WTC11 (cell line): Measurements from ENCODE around the gene AKT1S1.

Experiments
- ETV6 ChIP-seq: sonication (generic); formaldehyde crosslinking; IDR thresholded peaks from 2 replicates; pipeline ENCODE4 v1.8.1; 2022; ENCODE audit warnings: mild to moderate bottlenecking, missing genetic modification reagents
- FOXK1 ChIP-seq: sonication (generic); formaldehyde crosslinking; IDR thresholded peaks from 2 replicates; pipeline ENCODE4 v1.8.0; 2022; ENCODE audit warnings: mild to moderate bottlenecking, moderate library complexity, missing genetic modification reagents
- NFYB ChIP-seq: sonication (generic); formaldehyde crosslinking; conservative IDR thresholded peaks from 2 replicates; pipeline ENCODE4 v1.8.0; 2022; ENCODE audit warnings: low read depth, missing genetic modification reagents
- RELA ChIP-seq: sonication (generic); formaldehyde crosslinking; IDR thresholded peaks from 2 replicates; pipeline ENCODE4 v1.8.1; 2022; ENCODE audit warnings: missing genetic modification reagents, mild to moderate bottlenecking, borderline replicate concordance
- TCF7 ChIP-seq: sonication (generic); formaldehyde crosslinking; IDR thresholded peaks from 2 replicates; pipeline ENCODE4 v1.8.0; 2022; ENCODE audit warnings: mild to moderate bottlenecking, low read depth, missing genetic modification reagents, moderate library complexity
- TF ChIP-seq, protein P1 (sequence below): sonication (generic); formaldehyde crosslinking; IDR thresholded peaks from 2 replicates; pipeline ENCODE4 v1.8.1; 2023; ENCODE audit warnings: mild to moderate bottlenecking, missing genetic modification reagents, borderline replicate concordance
- TF ChIP-seq, protein P2 (sequence below): fragments of 200-600 bp; IDR thresholded peaks from 2 replicates; pipeline ENCODE4 v1.8.0; 2022; ENCODE audit warnings: antibody characterized with exemption
- TF ChIP-seq, protein P3 (sequence below): sonication (generic); formaldehyde crosslinking; conservative IDR thresholded peaks from 2 replicates; pipeline ENCODE4 v1.8.1; 2023; ENCODE audit warnings: mild to moderate bottlenecking, low read depth, missing genetic modification reagents, moderate library complexity
- TF ChIP-seq, protein P4 (sequence below): sonication (generic); formaldehyde crosslinking; IDR thresholded peaks from 2 replicates; pipeline ENCODE4 v1.8.1; 2023; ENCODE audit warnings: mild to moderate bottlenecking, missing genetic modification reagents, moderate library complexity
- TF ChIP-seq, protein P5 (sequence below): sonication (generic); formaldehyde crosslinking; conservative IDR thresholded peaks from 2 replicates; pipeline ENCODE4 v1.8.1; 2022; ENCODE audit warnings: mild to moderate bottlenecking, missing genetic modification reagents
- TF ChIP-seq, protein P6 (sequence below): sonication (generic); formaldehyde crosslinking; IDR thresholded peaks from 2 replicates; pipeline ENCODE4 v1.8.1; 2023; ENCODE audit warnings: mild to moderate bottlenecking, missing genetic modification reagents

DNA sequence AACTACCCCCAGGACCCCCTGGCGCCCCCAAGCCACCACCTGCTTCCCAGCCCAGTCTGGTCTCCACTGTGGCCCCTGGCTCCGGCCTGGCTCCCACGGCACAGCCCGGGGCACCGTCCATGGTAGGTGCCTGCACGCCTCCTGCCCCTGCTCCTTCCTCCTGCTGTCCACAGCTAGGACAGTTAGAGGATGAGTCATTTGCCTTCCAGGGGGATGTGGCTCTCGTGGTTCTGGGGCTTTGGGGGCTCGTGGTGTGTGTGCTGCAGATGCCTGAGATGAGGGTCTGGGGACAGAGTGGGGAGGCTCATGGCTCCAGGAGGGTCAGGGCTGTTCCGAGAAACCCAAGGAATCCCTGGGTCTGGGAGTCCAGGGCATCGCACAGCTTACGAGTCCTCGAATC lies 46.4 kb downstream of the AKT1S1 start:
- TF ChIP-seq, protein P1, sequence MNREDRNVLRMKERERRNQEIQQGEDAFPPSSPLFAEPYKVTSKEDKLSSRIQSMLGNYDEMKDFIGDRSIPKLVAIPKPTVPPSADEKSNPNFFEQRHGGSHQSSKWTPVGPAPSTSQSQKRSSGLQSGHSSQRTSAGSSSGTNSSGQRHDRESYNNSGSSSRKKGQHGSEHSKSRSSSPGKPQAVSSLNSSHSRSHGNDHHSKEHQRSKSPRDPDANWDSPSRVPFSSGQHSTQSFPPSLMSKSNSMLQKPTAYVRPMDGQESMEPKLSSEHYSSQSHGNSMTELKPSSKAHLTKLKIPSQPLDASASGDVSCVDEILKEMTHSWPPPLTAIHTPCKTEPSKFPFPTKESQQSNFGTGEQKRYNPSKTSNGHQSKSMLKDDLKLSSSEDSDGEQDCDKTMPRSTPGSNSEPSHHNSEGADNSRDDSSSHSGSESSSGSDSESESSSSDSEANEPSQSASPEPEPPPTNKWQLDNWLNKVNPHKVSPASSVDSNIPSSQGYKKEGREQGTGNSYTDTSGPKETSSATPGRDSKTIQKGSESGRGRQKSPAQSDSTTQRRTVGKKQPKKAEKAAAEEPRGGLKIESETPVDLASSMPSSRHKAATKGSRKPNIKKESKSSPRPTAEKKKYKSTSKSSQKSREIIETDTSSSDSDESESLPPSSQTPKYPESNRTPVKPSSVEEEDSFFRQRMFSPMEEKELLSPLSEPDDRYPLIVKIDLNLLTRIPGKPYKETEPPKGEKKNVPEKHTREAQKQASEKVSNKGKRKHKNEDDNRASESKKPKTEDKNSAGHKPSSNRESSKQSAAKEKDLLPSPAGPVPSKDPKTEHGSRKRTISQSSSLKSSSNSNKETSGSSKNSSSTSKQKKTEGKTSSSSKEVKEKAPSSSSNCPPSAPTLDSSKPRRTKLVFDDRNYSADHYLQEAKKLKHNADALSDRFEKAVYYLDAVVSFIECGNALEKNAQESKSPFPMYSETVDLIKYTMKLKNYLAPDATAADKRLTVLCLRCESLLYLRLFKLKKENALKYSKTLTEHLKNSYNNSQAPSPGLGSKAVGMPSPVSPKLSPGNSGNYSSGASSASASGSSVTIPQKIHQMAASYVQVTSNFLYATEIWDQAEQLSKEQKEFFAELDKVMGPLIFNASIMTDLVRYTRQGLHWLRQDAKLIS, result no peak
- TF ChIP-seq, protein P2, sequence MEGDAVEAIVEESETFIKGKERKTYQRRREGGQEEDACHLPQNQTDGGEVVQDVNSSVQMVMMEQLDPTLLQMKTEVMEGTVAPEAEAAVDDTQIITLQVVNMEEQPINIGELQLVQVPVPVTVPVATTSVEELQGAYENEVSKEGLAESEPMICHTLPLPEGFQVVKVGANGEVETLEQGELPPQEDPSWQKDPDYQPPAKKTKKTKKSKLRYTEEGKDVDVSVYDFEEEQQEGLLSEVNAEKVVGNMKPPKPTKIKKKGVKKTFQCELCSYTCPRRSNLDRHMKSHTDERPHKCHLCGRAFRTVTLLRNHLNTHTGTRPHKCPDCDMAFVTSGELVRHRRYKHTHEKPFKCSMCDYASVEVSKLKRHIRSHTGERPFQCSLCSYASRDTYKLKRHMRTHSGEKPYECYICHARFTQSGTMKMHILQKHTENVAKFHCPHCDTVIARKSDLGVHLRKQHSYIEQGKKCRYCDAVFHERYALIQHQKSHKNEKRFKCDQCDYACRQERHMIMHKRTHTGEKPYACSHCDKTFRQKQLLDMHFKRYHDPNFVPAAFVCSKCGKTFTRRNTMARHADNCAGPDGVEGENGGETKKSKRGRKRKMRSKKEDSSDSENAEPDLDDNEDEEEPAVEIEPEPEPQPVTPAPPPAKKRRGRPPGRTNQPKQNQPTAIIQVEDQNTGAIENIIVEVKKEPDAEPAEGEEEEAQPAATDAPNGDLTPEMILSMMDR, result no peak
- TF ChIP-seq, protein P3, sequence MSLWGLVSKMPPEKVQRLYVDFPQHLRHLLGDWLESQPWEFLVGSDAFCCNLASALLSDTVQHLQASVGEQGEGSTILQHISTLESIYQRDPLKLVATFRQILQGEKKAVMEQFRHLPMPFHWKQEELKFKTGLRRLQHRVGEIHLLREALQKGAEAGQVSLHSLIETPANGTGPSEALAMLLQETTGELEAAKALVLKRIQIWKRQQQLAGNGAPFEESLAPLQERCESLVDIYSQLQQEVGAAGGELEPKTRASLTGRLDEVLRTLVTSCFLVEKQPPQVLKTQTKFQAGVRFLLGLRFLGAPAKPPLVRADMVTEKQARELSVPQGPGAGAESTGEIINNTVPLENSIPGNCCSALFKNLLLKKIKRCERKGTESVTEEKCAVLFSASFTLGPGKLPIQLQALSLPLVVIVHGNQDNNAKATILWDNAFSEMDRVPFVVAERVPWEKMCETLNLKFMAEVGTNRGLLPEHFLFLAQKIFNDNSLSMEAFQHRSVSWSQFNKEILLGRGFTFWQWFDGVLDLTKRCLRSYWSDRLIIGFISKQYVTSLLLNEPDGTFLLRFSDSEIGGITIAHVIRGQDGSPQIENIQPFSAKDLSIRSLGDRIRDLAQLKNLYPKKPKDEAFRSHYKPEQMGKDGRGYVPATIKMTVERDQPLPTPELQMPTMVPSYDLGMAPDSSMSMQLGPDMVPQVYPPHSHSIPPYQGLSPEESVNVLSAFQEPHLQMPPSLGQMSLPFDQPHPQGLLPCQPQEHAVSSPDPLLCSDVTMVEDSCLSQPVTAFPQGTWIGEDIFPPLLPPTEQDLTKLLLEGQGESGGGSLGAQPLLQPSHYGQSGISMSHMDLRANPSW (CRISPR knock-in tag), result no peak
- TF ChIP-seq, protein P4, sequence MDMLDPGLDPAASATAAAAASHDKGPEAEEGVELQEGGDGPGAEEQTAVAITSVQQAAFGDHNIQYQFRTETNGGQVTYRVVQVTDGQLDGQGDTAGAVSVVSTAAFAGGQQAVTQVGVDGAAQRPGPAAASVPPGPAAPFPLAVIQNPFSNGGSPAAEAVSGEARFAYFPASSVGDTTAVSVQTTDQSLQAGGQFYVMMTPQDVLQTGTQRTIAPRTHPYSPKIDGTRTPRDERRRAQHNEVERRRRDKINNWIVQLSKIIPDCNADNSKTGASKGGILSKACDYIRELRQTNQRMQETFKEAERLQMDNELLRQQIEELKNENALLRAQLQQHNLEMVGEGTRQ (CRISPR knock-in tag), result no peak
- TF ChIP-seq RELA, result no peak
- TF ChIP-seq ETV6 (CRISPR knock-in tag), result no peak
- no peak for TF ChIP-seq TCF7 (CRISPR knock-in tag)
- TF ChIP-seq, protein P5, sequence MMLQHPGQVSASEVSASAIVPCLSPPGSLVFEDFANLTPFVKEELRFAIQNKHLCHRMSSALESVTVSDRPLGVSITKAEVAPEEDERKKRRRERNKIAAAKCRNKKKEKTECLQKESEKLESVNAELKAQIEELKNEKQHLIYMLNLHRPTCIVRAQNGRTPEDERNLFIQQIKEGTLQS (CRISPR knock-in tag), result no peak
- no peak for TF ChIP-seq FOXK1 (CRISPR knock-in tag)
- TF ChIP-seq, protein P6, sequence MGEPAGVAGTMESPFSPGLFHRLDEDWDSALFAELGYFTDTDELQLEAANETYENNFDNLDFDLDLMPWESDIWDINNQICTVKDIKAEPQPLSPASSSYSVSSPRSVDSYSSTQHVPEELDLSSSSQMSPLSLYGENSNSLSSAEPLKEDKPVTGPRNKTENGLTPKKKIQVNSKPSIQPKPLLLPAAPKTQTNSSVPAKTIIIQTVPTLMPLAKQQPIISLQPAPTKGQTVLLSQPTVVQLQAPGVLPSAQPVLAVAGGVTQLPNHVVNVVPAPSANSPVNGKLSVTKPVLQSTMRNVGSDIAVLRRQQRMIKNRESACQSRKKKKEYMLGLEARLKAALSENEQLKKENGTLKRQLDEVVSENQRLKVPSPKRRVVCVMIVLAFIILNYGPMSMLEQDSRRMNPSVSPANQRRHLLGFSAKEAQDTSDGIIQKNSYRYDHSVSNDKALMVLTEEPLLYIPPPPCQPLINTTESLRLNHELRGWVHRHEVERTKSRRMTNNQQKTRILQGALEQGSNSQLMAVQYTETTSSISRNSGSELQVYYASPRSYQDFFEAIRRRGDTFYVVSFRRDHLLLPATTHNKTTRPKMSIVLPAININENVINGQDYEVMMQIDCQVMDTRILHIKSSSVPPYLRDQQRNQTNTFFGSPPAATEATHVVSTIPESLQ (CRISPR knock-in tag), result no peak
- TF ChIP-seq NFYB (CRISPR knock-in tag), result no peak
